A549 (cell line): ENCODE measurements around the gene LGR6.

Experiments
- EP300 ChIP-seq, 2 experiments: fragments of >200 bp; sonication (Bioruptor Twin); formaldehyde crosslinking; IDR thresholded peaks; 2 replicates in 1 of 2; 3 replicates in 1 of 2; pipeline ENCODE4 v1.6.1; 2016 to 2017
- MAFK ChIP-seq: fragments of 450-650 bp; IDR thresholded peaks from 2 replicates; pipeline ENCODE4 v1.6.1; 2014; ENCODE audit not compliant: partially characterized antibody
- MYC ChIP-seq: IDR thresholded peaks from 2 replicates; pipeline ENCODE4 v1.6.1; 2012; ENCODE audit warnings: mild to moderate bottlenecking, inconsistent platforms, low read length, improper control_type of control experiment, borderline replicate concordance
- NPAS2 ChIP-seq: fragments of 250-450 bp; sonication (Bioruptor Pico); IDR thresholded peaks from 2 replicates; pipeline ENCODE4 v1.8.0; 2022; ENCODE audit warnings: mild to moderate bottlenecking, moderate library complexity, borderline replicate concordance
- POLR2A ChIP-seq: IDR thresholded peaks from 2 replicates; pipeline ENCODE4 v1.6.1; 2012; ENCODE audit warnings: mild to moderate bottlenecking, low read length
- POLR2AphosphoS2 ChIP-seq: conservative IDR thresholded peaks from 2 replicates; pipeline ENCODE4 v1.6.1; 2012; ENCODE audit warnings: low read length, improper control_type of control experiment, inconsistent platforms
- TP53 ChIP-seq: fragments of 250-450 bp; sonication (Bioruptor Pico); IDR thresholded peaks from 2 replicates; pipeline ENCODE4 v1.5.0; 2021; ENCODE audit warnings: mild to moderate bottlenecking, moderate library complexity
- TF ChIP-seq, protein P1 (sequence below): fragments of >200 bp; sonication (Bioruptor Twin); formaldehyde crosslinking; IDR thresholded peaks from 3 replicates; pipeline ENCODE4 v1.5.1; 2016
- TF ChIP-seq, protein P2 (sequence below): IDR thresholded peaks from 2 replicates; pipeline ENCODE4 v1.6.1; 2012
- TF ChIP-seq, protein P3 (sequence below): fragments of 200-600 bp; sonication (generic); IDR thresholded peaks from 2 replicates; pipeline ENCODE4 v1.6.1; 2016; ENCODE audit warnings: antibody characterized with exemption, mild to moderate bottlenecking, moderate library complexity
- TF ChIP-seq, protein P4 (sequence below): fragments of 250-450 bp; sonication (Bioruptor Pico); IDR thresholded peaks from 2 replicates; pipeline ENCODE4 v1.5.0; 2021; ENCODE audit warnings: mild to moderate bottlenecking, moderate library complexity, borderline replicate concordance
- TF ChIP-seq, protein P5 (sequence below): fragments of 250-450 bp; sonication (Bioruptor Pico); IDR thresholded peaks from 2 replicates; pipeline ENCODE4 v1.5.0; 2020; ENCODE audit warnings: low read depth, mild to moderate bottlenecking, moderate library complexity

DNA sequence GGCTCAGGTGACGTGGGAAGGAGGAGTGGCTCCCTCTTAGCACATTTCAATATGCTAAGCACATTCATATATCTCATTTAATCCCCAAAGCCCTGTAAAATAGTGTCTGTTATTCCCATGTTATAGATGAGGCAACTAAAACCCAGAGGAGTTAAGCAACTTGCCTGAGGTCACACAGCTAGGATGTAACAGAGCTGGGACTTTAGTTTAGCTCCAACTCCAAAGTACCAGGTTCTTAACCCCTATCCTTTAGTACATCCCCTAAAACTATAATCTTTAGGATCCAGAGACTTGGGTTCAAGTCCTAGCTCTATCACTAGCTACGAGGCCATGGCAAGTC, 48.5 kb downstream of the LGR6 start:
- TF ChIP-seq, protein P1, sequence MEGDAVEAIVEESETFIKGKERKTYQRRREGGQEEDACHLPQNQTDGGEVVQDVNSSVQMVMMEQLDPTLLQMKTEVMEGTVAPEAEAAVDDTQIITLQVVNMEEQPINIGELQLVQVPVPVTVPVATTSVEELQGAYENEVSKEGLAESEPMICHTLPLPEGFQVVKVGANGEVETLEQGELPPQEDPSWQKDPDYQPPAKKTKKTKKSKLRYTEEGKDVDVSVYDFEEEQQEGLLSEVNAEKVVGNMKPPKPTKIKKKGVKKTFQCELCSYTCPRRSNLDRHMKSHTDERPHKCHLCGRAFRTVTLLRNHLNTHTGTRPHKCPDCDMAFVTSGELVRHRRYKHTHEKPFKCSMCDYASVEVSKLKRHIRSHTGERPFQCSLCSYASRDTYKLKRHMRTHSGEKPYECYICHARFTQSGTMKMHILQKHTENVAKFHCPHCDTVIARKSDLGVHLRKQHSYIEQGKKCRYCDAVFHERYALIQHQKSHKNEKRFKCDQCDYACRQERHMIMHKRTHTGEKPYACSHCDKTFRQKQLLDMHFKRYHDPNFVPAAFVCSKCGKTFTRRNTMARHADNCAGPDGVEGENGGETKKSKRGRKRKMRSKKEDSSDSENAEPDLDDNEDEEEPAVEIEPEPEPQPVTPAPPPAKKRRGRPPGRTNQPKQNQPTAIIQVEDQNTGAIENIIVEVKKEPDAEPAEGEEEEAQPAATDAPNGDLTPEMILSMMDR, result no peak
- TF ChIP-seq, protein P2, sequence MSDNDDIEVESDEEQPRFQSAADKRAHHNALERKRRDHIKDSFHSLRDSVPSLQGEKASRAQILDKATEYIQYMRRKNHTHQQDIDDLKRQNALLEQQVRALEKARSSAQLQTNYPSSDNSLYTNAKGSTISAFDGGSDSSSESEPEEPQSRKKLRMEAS, result no peak
- no peak for TF ChIP-seq POLR2A
- TF ChIP-seq TP53, result no peak
- TF ChIP-seq MAFK, result no peak
- TF ChIP-seq MYC, result no peak
- no peak for TF ChIP-seq NPAS2 (CRISPR knock-in tag)
- TF ChIP-seq, protein P3, sequence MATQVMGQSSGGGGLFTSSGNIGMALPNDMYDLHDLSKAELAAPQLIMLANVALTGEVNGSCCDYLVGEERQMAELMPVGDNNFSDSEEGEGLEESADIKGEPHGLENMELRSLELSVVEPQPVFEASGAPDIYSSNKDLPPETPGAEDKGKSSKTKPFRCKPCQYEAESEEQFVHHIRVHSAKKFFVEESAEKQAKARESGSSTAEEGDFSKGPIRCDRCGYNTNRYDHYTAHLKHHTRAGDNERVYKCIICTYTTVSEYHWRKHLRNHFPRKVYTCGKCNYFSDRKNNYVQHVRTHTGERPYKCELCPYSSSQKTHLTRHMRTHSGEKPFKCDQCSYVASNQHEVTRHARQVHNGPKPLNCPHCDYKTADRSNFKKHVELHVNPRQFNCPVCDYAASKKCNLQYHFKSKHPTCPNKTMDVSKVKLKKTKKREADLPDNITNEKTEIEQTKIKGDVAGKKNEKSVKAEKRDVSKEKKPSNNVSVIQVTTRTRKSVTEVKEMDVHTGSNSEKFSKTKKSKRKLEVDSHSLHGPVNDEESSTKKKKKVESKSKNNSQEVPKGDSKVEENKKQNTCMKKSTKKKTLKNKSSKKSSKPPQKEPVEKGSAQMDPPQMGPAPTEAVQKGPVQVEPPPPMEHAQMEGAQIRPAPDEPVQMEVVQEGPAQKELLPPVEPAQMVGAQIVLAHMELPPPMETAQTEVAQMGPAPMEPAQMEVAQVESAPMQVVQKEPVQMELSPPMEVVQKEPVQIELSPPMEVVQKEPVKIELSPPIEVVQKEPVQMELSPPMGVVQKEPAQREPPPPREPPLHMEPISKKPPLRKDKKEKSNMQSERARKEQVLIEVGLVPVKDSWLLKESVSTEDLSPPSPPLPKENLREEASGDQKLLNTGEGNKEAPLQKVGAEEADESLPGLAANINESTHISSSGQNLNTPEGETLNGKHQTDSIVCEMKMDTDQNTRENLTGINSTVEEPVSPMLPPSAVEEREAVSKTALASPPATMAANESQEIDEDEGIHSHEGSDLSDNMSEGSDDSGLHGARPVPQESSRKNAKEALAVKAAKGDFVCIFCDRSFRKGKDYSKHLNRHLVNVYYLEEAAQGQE, result no peak
- TF ChIP-seq, protein P4, sequence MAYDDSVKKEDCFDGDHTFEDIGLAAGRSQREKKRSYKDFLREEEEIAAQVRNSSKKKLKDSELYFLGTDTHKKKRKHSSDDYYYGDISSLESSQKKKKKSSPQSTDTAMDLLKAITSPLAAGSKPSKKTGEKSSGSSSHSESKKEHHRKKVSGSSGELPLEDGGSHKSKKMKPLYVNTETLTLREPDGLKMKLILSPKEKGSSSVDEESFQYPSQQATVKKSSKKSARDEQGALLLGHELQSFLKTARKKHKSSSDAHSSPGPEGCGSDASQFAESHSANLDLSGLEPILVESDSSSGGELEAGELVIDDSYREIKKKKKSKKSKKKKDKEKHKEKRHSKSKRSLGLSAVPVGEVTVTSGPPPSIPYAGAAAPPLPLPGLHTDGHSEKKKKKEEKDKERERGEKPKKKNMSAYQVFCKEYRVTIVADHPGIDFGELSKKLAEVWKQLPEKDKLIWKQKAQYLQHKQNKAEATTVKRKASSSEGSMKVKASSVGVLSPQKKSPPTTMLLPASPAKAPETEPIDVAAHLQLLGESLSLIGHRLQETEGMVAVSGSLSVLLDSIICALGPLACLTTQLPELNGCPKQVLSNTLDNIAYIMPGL (CRISPR knock-in tag), result no peak
- TF ChIP-seq, protein P5, sequence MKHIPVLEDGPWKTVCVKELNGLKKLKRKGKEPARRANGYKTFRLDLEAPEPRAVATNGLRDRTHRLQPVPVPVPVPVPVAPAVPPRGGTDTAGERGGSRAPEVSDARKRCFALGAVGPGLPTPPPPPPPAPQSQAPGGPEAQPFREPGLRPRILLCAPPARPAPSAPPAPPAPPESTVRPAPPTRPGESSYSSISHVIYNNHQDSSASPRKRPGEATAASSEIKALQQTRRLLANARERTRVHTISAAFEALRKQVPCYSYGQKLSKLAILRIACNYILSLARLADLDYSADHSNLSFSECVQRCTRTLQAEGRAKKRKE (CRISPR knock-in tag), result no peak
- TF ChIP-seq POLR2AphosphoS2, result no peak
- TF ChIP-seq EP300 (IDR thresholded peaks at IDR 0.05), result no peak
